Neural crest cell (in vitro differentiated cells): ENCODE results near the gene PAH. TPM values are rescaled to one million over a fixed set of nuclear protein-coding genes. Genes with fewer than 3 reads are reported as not detected.

Experiments
- DNase-seq: peaks from one replicate; pipeline ENCODE4 v3.0.0; 2021; ENCODE audit warnings: low read depth, mixed read lengths, low spot score
- H3K27ac Mint-ChIP-seq: one replicate; pipeline ENCODE4 v1.8.0; 2021; ENCODE audit warnings: mild to moderate bottlenecking, mixed read lengths; ENCODE audit not compliant: unreplicated experiment
- H3K27me3 Mint-ChIP-seq: 2 replicates; pipeline ENCODE4 v1.8.0; 2021; ENCODE audit warnings: low read depth, mild to moderate bottlenecking, mixed read lengths
- H3K36me3 Mint-ChIP-seq: 2 replicates; pipeline ENCODE4 v1.8.0; 2021; ENCODE audit warnings: low read depth, mild to moderate bottlenecking, mixed read lengths
- H3K4me1 Mint-ChIP-seq: 2 replicates; pipeline ENCODE4 v1.8.0; 2021; ENCODE audit warnings: mixed read lengths
- H3K4me3 Mint-ChIP-seq: one replicate; pipeline ENCODE4 v1.8.0; 2021; ENCODE audit warnings: mild to moderate bottlenecking, mixed read lengths
- H3K9me3 Mint-ChIP-seq: 2 replicates; pipeline ENCODE4 v1.8.0; 2021; ENCODE audit warnings: mixed read lengths
- CTCF ChIP-seq: fragments of 200-600 bp; sonication (generic); conservative IDR thresholded peaks from 2 replicates; pipeline ENCODE4 v1.5.0; 2021; ENCODE audit warnings: antibody characterized with exemption, mild to moderate bottlenecking
- total RNA-seq: library from RNA; stranded (reverse); gene quantifications from 2 replicates; pipeline ENCODE4 v1.2.1, GENCODE V29; 2021

PAH gene
- total RNA-seq, 1 donor from 2014 or later: not detected

- TF ChIP-seq CTCF: no peak
- H3K27ac Mint-ChIP-seq: no peak overlapping the region
- H3K36me3 Mint-ChIP-seq: no peaks in the 10 kb centered on the region
- H3K27me3 Mint-ChIP-seq: peaks cover 7% of the 10 kb centered on the region
- H3K4me1 Mint-ChIP-seq: no peaks in the 10 kb centered on the region
- no peak overlapping the region for H3K4me3 Mint-ChIP-seq
- no peak for DNase-seq
- H3K9me3 Mint-ChIP-seq: no peaks in the 10 kb centered on the region
Observed at GRCh38 chr12:102799229-102799628, 117.8 kb downstream of the PAH start.

GRCh38 chr12:102797528-102797927 is 119.5 kb downstream of the PAH start:
- H3K27ac Mint-ChIP-seq: no peak overlapping the region
- peaks cover 10% of the 10 kb centered on the region for H3K27me3 Mint-ChIP-seq
- TF ChIP-seq CTCF: no peak
- H3K9me3 Mint-ChIP-seq: no peaks in the 10 kb centered on the region
- DNase-seq: no peak
- no peaks in the 10 kb centered on the region for H3K36me3 Mint-ChIP-seq
- no peak overlapping the region for H3K4me3 Mint-ChIP-seq
- H3K4me1 Mint-ChIP-seq: no peaks in the 10 kb centered on the region

- Mint-ChIP-seq H3K9me3 (no peaks in the 10 kb centered on the region), H3K27me3 (peaks cover 10% of the 10 kb centered on the region), H3K4me1 (no peaks in the 10 kb centered on the region), H3K27ac (no peak overlapping the region), H3K4me3 (no peak overlapping the region), H3K36me3 (no peaks in the 10 kb centered on the region)
- DNase-seq: no peak
- no peak for TF ChIP-seq CTCF
Observed at GRCh38 chr12:102793921-102794320, 123.1 kb downstream of the PAH start.

Other genes starting within 250 kb of the PAH start
- gene ASCL1, start 40.4 kb upstream of the PAH start, total RNA-seq: 4.3 and 5.1 TPM in 2 replicates